ENCODE measurements around the gene MCOLN1.

The MCOLN1 gene

DNA sequence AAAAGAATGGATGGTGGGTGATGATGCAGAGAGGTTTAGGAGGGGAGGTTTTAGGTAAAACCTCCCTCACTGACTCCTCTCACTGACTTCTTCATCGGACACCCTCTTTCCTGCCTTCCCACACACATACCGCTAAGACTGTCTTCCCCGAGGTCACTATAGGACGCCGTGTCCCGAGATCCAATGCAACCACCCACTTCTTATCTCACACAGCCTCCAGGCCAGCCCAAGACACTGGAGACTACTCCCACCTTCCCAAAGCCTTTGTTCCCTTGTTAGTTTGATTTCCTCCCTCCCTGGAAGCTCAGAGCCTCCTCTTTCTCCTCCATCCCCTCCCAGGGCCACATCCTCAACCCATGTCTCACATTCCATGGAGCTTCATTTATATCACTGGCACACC lies 56.8 kb downstream of the MCOLN1 start:
- DNase-seq: no peak

DNA sequence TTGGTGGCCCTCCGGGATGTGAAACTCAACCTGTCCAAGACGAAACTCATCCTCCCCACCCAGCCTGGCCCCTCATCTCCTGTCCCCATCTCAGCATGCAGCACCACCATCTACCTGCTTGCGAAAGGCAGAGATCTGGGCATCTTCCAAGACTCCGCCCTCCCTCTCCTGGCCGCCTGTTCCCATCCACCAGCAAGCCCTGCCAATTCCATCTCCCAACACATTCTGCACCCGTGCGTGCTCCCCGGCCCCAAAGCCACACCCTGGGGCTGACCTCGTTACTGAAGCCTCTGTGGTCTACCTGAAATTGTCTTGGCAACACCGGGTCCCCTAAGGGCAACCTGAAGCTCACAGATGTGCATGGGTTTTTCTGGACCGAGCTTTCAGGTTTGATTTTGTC lies 60.0 kb downstream of the MCOLN1 start:
- no peak for DNase-seq
